GM12801 (cell line): Measurements from ENCODE around the gene ARFGAP1.

Experiments
- TF ChIP-seq, protein P1 (sequence below): IDR thresholded peaks from one replicate; pipeline ENCODE4 v1.5.1; 2011; ENCODE audit warnings: control low read depth; ENCODE audit not compliant: insufficient read length; ENCODE audit errors: extremely low read depth

The ARFGAP1 gene

GRCh38 chr20:63319164-63320040 is 46.8 kb downstream of the ARFGAP1 start:
- TF ChIP-seq, protein P1, sequence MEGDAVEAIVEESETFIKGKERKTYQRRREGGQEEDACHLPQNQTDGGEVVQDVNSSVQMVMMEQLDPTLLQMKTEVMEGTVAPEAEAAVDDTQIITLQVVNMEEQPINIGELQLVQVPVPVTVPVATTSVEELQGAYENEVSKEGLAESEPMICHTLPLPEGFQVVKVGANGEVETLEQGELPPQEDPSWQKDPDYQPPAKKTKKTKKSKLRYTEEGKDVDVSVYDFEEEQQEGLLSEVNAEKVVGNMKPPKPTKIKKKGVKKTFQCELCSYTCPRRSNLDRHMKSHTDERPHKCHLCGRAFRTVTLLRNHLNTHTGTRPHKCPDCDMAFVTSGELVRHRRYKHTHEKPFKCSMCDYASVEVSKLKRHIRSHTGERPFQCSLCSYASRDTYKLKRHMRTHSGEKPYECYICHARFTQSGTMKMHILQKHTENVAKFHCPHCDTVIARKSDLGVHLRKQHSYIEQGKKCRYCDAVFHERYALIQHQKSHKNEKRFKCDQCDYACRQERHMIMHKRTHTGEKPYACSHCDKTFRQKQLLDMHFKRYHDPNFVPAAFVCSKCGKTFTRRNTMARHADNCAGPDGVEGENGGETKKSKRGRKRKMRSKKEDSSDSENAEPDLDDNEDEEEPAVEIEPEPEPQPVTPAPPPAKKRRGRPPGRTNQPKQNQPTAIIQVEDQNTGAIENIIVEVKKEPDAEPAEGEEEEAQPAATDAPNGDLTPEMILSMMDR = no peak

- TF ChIP-seq, protein P1 = no peak
Observed at GRCh38 chr20:63320041-63320511, 47.5 kb downstream of the ARFGAP1 start.

DNA sequence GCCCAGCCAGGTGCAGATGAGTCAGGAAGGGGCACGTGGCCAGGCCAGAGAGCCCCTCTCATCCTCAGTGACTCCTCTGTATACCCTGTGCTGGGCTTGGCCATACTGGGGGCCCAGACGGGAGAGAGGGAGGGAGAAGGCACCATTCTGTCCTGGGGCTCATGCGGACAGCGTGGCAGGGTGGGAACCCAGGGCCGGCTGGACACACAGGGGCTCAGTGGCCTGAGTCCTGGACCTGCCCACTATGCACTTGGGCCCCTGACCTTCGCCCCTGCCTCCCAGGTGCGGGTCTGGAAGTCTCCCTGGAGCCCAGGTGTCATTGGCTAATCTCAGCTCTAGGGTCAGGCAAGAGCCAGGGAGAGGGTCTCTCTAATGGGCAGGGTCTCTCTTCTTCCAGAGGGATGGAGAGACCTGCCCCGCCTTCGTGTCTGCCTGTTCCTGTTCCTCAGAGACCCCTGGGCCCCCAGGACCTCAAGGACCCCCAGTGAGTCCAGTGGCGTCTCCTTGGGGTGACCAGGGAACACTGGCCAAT is 48.1 kb downstream of the ARFGAP1 start:
- TF ChIP-seq, protein P1 = no peak

DNA sequence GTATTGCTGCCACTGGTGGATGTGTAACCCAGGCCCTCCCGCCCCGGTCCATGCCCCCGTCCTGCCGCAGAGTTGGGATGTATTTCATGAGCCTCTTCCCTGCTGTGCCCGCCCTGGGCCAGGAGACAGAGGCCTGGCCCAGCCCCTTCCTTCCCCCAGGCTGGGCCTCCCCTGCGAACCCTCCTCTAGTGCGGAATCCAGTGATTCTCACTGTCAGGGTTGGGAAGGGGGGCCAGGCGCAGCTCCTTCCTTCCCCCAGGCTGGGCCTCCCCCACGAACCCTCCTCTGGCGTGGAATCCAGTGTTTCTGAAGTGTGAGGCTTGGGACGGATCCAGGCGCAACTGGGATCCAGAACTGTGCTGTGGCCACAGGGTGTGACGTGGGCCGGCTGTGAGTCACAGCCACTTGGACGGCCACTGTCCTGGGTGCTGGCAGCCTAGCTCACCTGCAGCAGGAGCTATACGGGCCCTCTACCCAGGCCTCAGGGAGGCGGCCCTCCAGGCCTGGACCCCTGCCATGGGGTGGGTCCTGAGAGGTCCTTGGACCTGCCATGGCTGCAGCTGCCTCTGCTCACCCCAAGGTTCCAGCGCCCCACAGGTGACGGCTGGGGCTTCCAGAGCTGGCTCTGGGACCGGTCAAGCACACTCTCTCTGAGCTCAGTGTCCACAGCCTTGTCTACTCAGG is 48.7 kb downstream of the ARFGAP1 start:
- TF ChIP-seq, protein P1 = no peak

DNA sequence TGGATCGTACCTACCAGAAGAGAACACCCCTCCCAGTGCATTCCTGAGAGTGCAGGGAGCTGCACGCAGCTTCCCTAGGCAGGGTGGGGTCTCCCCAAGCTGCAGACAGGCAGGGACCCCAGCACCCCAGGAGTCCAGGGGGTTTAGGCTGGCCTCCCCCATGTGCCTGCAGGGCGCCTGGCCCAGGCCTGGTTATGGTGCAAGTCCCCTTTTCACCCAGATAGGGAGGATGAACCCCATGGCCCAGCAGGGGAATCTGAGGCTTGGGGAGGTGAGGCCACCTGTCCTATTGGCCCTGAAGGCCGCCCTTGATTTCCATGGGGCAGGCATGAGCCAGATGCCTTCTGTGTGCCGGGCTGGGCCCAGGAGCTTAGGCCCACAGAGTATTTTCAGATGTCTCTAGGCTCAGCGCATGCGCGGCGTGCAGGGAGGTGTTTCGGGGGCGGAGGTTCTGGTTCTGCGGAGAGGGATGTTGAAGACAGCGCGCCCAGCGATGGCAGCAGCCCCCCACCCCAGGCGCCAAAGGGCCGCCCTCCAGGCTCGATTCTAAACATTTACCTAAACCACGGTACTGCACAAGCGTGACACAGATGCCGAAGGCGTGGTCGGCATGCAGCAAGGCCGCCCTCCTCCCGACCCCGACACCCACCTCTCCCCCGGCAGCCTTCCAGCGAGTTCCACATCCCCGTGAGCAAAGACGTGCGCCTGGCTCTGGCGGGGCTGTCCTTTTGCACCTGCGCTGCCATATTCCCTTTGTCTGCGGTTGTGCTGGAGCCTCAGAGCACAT is 49.7 kb downstream of the ARFGAP1 start:
- TF ChIP-seq, protein P1 = no peak

GRCh38 chr20:63322933-63323273 is 50.3 kb downstream of the ARFGAP1 start:
- TF ChIP-seq, protein P1 = no peak

- TF ChIP-seq, protein P1 = no peak
Observed at GRCh38 chr20:63323357-63323981, 50.9 kb downstream of the ARFGAP1 start.
